HCT116 (cell line): ENCODE measurements around the gene TAT. TPM values are rescaled to one million over a fixed set of nuclear protein-coding genes. Genes with fewer than 3 reads are reported as not detected.

ENCODE experiments used
- ATAC-seq: fragments of 200-7000 bp; cut with Tn5 transposase; 2 replicates; pipeline ENCODE4 v1.9.1; 2020; ENCODE audit warnings: mild to moderate bottlenecking, moderate library complexity
- BruUV-seq: library from RNA; stranded (reverse); fragments of 400-500 nt; replicated peaks from 2 replicates; lab custom pipeline; 2021; lab: Mats Ljungman, UMichigan
- CTCF ChIA-PET: fragments of 300-600 bp; sonication (Branson Sonifier 250); formaldehyde crosslinking; loops from one replicate; lab custom pipeline; 2021; ENCODE audit warnings: antibody characterized with exemption; lab: Charles Lee
- POLR2A ChIA-PET: fragments of 300-600, 350-600 bp; sonication (Branson Sonifier 250); formaldehyde crosslinking; loops from one replicate; lab custom pipeline; 2021; ENCODE audit warnings: antibody characterized with exemption; lab: Charles Lee
- RAD21 ChIA-PET, 2 experiments: fragments of 300-600 bp; sonication (Branson Sonifier 250); formaldehyde crosslinking; loops; one replicate each; lab custom pipeline; 2023; ENCODE audit warnings: low total read pairs in 2 of 2; ENCODE audit not compliant: uncharacterized antibody in 2 of 2, unreplicated experiment in 2 of 2, low non-redundant PET in 1 of 2; lab: Charles Lee
- DNase-seq: peaks from one replicate; pipeline ENCODE4 v3.0.0-alpha.2; 2010; ENCODE audit warnings: low read depth, low spot score
- H2AFZ ChIP-seq: fragments of 200-600 bp; shearing (Covaris generic), sonication (generic); 2 replicates; pipeline ENCODE4 v1.6.1; 2017; ENCODE audit warnings: low read depth, mixed run types, mixed read lengths, antibody characterized with exemption, low read length; ENCODE audit not compliant: poor library complexity, severe bottlenecking
- H3K27ac ChIP-seq: 2 replicates; pipeline ENCODE4 v1.5.1; 2012; ENCODE audit warnings: low read depth, low read length
- H3K27me3 ChIP-seq: fragments of 200-600 bp; sonication (generic); 2 replicates; pipeline ENCODE4 v1.6.1; 2016; ENCODE audit warnings: mixed run types, low read length, mixed read lengths; ENCODE audit not compliant: insufficient read depth
- H3K36me3 ChIP-seq, 2 experiments: fragments of 200-500 bp in 1 of 2; fragments of 200-600 bp in 1 of 2; sonication (Bioruptor generic) in 1 of 2; sonication (generic) in 1 of 2; 2 replicates each; pipeline versions ENCODE4 v1.5.1 to v1.6.1; 2014 to 2016; ENCODE audit warnings: low read length in 2 of 2, inconsistent platforms in 1 of 2, mixed read lengths in 1 of 2, mixed run types in 1 of 2; ENCODE audit not compliant: insufficient read depth in 2 of 2, control insufficient read depth in 1 of 2
- H3K4me1 ChIP-seq, 2 experiments: fragments of 200-600 bp in 1 of 2; sonication (generic) in 1 of 2; 2 replicates each; pipeline versions ENCODE4 v1.5.1 to v1.6.1; 2012 to 2017; ENCODE audit warnings: low read length in 2 of 2, inconsistent platforms in 1 of 2, mild to moderate bottlenecking in 1 of 2, mixed read lengths in 1 of 2, mixed run types in 1 of 2, moderate library complexity in 1 of 2; ENCODE audit not compliant: insufficient read depth in 2 of 2, control insufficient read depth in 1 of 2
- H3K4me2 ChIP-seq: fragments of 200-600 bp; sonication (generic); 2 replicates; pipeline ENCODE4 v1.6.1; 2017; ENCODE audit warnings: mixed run types, low read length, mixed read lengths
- H3K4me3 ChIP-seq, 2 experiments: fragments of 200-600 bp in 1 of 2; sonication (generic) in 1 of 2; replicated peaks in 1 of 2; 2 replicates each; pipeline ENCODE4 v1.5.1; 2011 to 2016; ENCODE audit warnings: low read length in 2 of 2, control low read depth in 1 of 2, low read depth in 1 of 2, mild to moderate bottlenecking in 1 of 2, mixed read lengths in 1 of 2, mixed run types in 1 of 2
- H3K79me2 ChIP-seq: fragments of 200-600 bp; sonication (generic); 2 replicates; pipeline ENCODE4 v1.6.1; 2017; ENCODE audit warnings: mild to moderate bottlenecking, mixed run types, low read length, moderate library complexity, mixed read lengths; ENCODE audit not compliant: insufficient read depth
- H3K9ac ChIP-seq: fragments of 200-600 bp; sonication (generic); 2 replicates; pipeline ENCODE4 v1.6.1; 2016; ENCODE audit warnings: low read length, mixed read lengths
- H3K9me2 ChIP-seq: fragments of 200-600 bp; sonication (generic), shearing (Covaris generic); 2 replicates; pipeline ENCODE4 v1.6.1; 2017; ENCODE audit warnings: mixed run types, mild to moderate bottlenecking, moderate library complexity; ENCODE audit not compliant: insufficient read depth
- H3K9me3 ChIP-seq, 2 experiments: fragments of 200-500 bp in 1 of 2; fragments of 200-600 bp in 1 of 2; sonication (Bioruptor generic) in 1 of 2; sonication (generic) in 1 of 2; 2 replicates each; pipeline ENCODE4 v1.6.1; 2014 to 2017; ENCODE audit warnings: low read length in 2 of 2, mixed read lengths in 2 of 2, inconsistent platforms in 1 of 2, low read depth in 1 of 2, mild to moderate bottlenecking in 1 of 2, mixed run types in 1 of 2, moderate library complexity in 1 of 2; ENCODE audit not compliant: control insufficient read depth in 1 of 2, insufficient read depth in 1 of 2
- H4K20me1 ChIP-seq: fragments of 200-600 bp; sonication (generic), shearing (Covaris generic); 2 replicates; pipeline ENCODE4 v1.6.1; 2017; ENCODE audit warnings: mixed run types, mild to moderate bottlenecking, moderate library complexity; ENCODE audit not compliant: insufficient read depth
- ATF3 ChIP-seq: IDR thresholded peaks from 2 replicates; pipeline ENCODE4 v1.6.1; 2012
- CTCF ChIP-seq, 3 experiments: fragments of 200-600 bp in 1 of 3; sonication (generic) in 1 of 3; IDR thresholded peaks in 2 of 3; conservative IDR thresholded peaks in 1 of 3; 2 replicates each; pipeline ENCODE4 v1.5.1; 2012 to 2017; ENCODE audit warnings: low read depth in 2 of 3, low read length in 2 of 3, antibody characterized with exemption in 1 of 3, borderline replicate concordance in 1 of 3, control low read depth in 1 of 3, mild to moderate bottlenecking in 1 of 3, mixed read lengths in 1 of 3, mixed run types in 1 of 3, moderate library complexity in 1 of 3; ENCODE audit not compliant: insufficient read depth in 1 of 3
- EGR1 ChIP-seq: IDR thresholded peaks from 2 replicates; pipeline ENCODE4 v1.6.1; 2012; ENCODE audit warnings: low read depth
- ELF1 ChIP-seq: IDR thresholded peaks from 2 replicates; pipeline ENCODE4 v1.6.1; 2012; ENCODE audit warnings: low read depth, borderline replicate concordance
- EZH2phosphoT487 ChIP-seq: fragments of 200-600 bp; IDR thresholded peaks from 2 replicates; pipeline ENCODE4 v1.6.1; 2018; ENCODE audit warnings: antibody characterized with exemption, borderline replicate concordance
- FOSL1 ChIP-seq: IDR thresholded peaks from 2 replicates; pipeline ENCODE4 v1.6.1; 2012; ENCODE audit warnings: low read depth
- JUND ChIP-seq: IDR thresholded peaks from 2 replicates; pipeline ENCODE4 v1.6.1; 2012
- MAX ChIP-seq: IDR thresholded peaks from 2 replicates; pipeline ENCODE4 v1.6.1; 2012
- POLR2AphosphoS5 ChIP-seq: IDR thresholded peaks from 2 replicates; pipeline ENCODE4 v1.6.1; 2011; ENCODE audit warnings: mild to moderate bottlenecking, low read depth, low read length, moderate library complexity
- RAD21 ChIP-seq: IDR thresholded peaks from 2 replicates; pipeline ENCODE4 v1.6.1; 2012; ENCODE audit warnings: low read depth, mild to moderate bottlenecking
- REST ChIP-seq: IDR thresholded peaks from 2 replicates; pipeline ENCODE4 v1.6.1; 2012; ENCODE audit warnings: low read depth
- intact Hi-C: fragments of 100-400 bp; cut with micrococcal nuclease; formaldehyde crosslinking; loops from 2 replicates; pipeline ENCODE4 v1.10.0; 2022
- total RNA-seq: library from RNA; stranded (reverse); gene quantifications from one replicate; pipeline ENCODE4 v1.2.1, GENCODE V29; 2021; ENCODE audit not compliant: unreplicated experiment

Gene TAT
- total RNA-seq, 1 experiment from 2014 or later = 0.91 TPM

DNA sequence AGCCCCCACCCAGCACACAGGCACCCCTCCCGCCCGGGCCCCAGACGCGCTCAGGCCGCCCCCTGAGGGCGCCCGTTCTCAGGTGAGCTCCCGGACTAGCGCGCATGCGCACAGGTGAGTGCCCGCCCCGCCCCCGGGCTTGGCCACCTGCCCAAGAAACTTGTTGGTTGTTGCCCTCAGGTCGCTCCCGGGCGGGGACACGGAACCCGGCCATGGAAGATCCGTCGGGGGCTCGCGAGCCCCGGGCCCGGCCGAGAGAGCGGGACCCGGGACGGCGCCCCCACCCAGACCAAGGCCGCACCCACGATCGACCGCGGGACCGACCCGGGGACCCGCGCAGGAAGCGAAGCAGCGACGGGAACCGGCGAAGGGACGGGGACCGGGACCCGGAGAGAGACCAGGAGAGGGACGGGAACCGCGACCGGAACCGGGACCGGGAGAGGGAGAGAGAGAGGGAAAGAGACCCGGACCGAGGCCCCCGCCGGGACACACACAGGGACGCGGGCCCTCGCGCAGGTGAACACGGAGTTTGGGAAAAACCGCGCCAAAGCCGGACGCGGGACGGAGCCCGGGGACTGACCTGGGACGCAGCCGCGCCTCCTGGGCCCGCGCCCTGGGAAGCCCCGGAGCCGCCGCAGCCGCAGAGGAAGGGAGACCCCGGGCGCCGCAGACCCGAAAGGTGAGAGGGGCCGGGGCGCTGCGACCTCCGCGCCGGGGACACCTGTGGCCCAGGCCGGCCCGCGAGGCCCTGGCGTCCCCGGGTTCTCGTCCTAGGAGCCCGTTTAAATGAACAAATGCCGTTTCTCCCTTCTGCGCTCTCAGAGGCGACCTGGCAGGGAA is 49.3 kb upstream of the TAT start, which contains the start of gene MARVELD3 (continued):
- TF ChIP-seq ATF3 (no peak), MAX (peak; percentile 50; the same call in 1 of the 2 replicates), FOSL1 (no peak), RAD21 (no peak), ELF1 (no peak), JUND (no peak)
- TF ChIP-seq, all 23 proteins: peak for 6

- no peaks in the 10 kb centered on the region for H3K27me3 ChIP-seq
- DNase-seq (no peak), ATAC-seq (no peak)
- H3K79me2 ChIP-seq = peaks cover 30% of the 10 kb centered on the region
- H4K20me1 ChIP-seq = no peaks in the 10 kb centered on the region
- intact Hi-C loops = no loop called here
- ChIA-PET CTCF (interaction anchor here (0.9 to 1.9 kb wide), 4 partner anchors 14 to 60 kb away, joined by 4 to 14 read pairs (median 6); no protein-coding TSS in a partner anchor), POLR2A (interaction anchor here (1.0 kb wide), 2 partner anchors 12 to 14 kb away, joined by 4 to 11 read pairs; no protein-coding TSS in a partner anchor), RAD21 (interaction anchor here in 1 of 2 experiments (0.9 kb wide), 1 partner anchor 14 kb away, joined by 4 read pairs; no protein-coding TSS in a partner anchor)
- H3K9me3 ChIP-seq = no peaks in the 10 kb centered on the region
- no TSS peak for BruUV-seq
- H3K4me1 ChIP-seq = peaks cover 7 to 12% of the 10 kb centered on the region in 2 experiments; a peak in 3 of 4 replicates
- TF ChIP-seq REST (no peak), EGR1 (no peak), POLR2AphosphoS5 (no peak), EZH2phosphoT487 (no peak), CTCF (IDR thresholded peaks at IDR 0.05 in 2 of 3, conservative IDR thresholded peaks at IDR 0.05 in 1 of 3; ENCODE audit: borderline replicate concordance in 1 of 3, insufficient read depth in 1 of 3, low read depth in 2 of 3, low read length in 2 of 3) (no peak)
- no peaks in the 10 kb centered on the region for H3K9me2 ChIP-seq
- H3K4me3 ChIP-seq = peak overlapping the region; percentile 84 to 95
- no peak overlapping the region for H2AFZ ChIP-seq
- peaks cover 6 to 10% of the 10 kb centered on the region in 2 experiments; a peak in 2 of 4 replicates for H3K36me3 ChIP-seq
- peak overlapping the region; percentile 97 for H3K9ac ChIP-seq
- H3K4me2 ChIP-seq = peak overlapping the region; percentile 89
- no peak overlapping the region; the same call in 1 of the 2 replicates for H3K27ac ChIP-seq
Observed at GRCh38 chr16:71625113-71625850, 48.4 kb upstream of the TAT start.
